Loucy (cell line): ENCODE measurements around the gene ANO10.

Experiments
- H2AFZ ChIP-seq: fragments of 200-600 bp; sonication (generic); 2 replicates; pipeline ENCODE4 v1.6.0; 2016; ENCODE audit warnings: antibody characterized with exemption, mild to moderate bottlenecking, low read length, moderate library complexity
- H3F3A ChIP-seq: fragments of 200-600 bp; 2 replicates; pipeline ENCODE4 v1.6.0; 2016; ENCODE audit warnings: antibody characterized with exemption, low read depth, mild to moderate bottlenecking
- H3K27me3 ChIP-seq: fragments of 200-600 bp; sonication (generic); 2 replicates; pipeline ENCODE4 v1.6.1; 2014; ENCODE audit warnings: low read length, mild to moderate bottlenecking; ENCODE audit not compliant: insufficient read depth, poor library complexity, severe bottlenecking
- H3K36me3 ChIP-seq: fragments of 200-600 bp; sonication (generic); 2 replicates; pipeline ENCODE4 v1.6.1; 2016; ENCODE audit warnings: low read length; ENCODE audit not compliant: insufficient read depth
- H3K4me1 ChIP-seq: fragments of 200-600 bp; sonication (generic); 2 replicates; pipeline ENCODE4 v1.5.1; 2014; ENCODE audit warnings: low read length, mild to moderate bottlenecking; ENCODE audit not compliant: insufficient read depth, poor library complexity, severe bottlenecking
- H3K4me2 ChIP-seq: fragments of 200-600 bp; sonication (generic); 2 replicates; pipeline ENCODE4 v1.6.0; 2014; ENCODE audit warnings: antibody characterized with exemption, low read length, low read depth, mild to moderate bottlenecking; ENCODE audit not compliant: poor library complexity, severe bottlenecking
- H3K4me3 ChIP-seq: fragments of 200-600 bp; sonication (generic); 2 replicates; pipeline ENCODE4 v1.5.1; 2014; ENCODE audit warnings: low read length, mild to moderate bottlenecking, mixed read lengths; ENCODE audit not compliant: poor library complexity, severe bottlenecking
- H3K79me2 ChIP-seq: fragments of 200-600 bp; sonication (generic); 2 replicates; pipeline ENCODE4 v1.6.1; 2014; ENCODE audit warnings: low read length; ENCODE audit not compliant: insufficient read depth
- H3K9ac ChIP-seq: fragments of 200-600 bp; sonication (generic); 2 replicates; pipeline ENCODE4 v1.6.0; 2014; ENCODE audit warnings: mild to moderate bottlenecking, low read depth, low read length, moderate library complexity; ENCODE audit not compliant: poor library complexity, severe bottlenecking
- H3K9me2 ChIP-seq: fragments of 200-600 bp; sonication (generic); replicated peaks from 2 replicates; pipeline ENCODE4 v1.6.1; 2016; ENCODE audit warnings: low read depth, low read length, mixed read lengths
- H3K9me3 ChIP-seq: fragments of 200-600 bp; sonication (generic); 2 replicates; pipeline ENCODE4 v1.6.1; 2014; ENCODE audit warnings: mild to moderate bottlenecking, antibody characterized with exemption, low read length, low read depth; ENCODE audit not compliant: insufficient read depth
- H4K20me1 ChIP-seq: fragments of 200-600 bp; sonication (generic); 2 replicates; pipeline ENCODE4 v1.6.0; 2014; ENCODE audit warnings: antibody characterized with exemption, low read length, mild to moderate bottlenecking; ENCODE audit not compliant: insufficient read depth, poor library complexity, severe bottlenecking
- CTCF ChIP-seq: fragments of 200-600 bp; sonication (generic); conservative IDR thresholded peaks from 2 replicates; pipeline ENCODE4 v1.5.1; 2014; ENCODE audit warnings: mild to moderate bottlenecking, antibody characterized with exemption, low read length
- EZH2phosphoT487 ChIP-seq: fragments of 200-600 bp; IDR thresholded peaks from 2 replicates; pipeline ENCODE4 v1.6.1; 2018; ENCODE audit warnings: antibody characterized with exemption, mild to moderate bottlenecking, moderate library complexity, borderline replicate concordance

ANO10 gene

GRCh38 chr3:43347774-43348173 is 274.0 kb downstream of the ANO10 start:
- Histone ChIP-seq H3K36me3 (peaks cover 53% of the 10 kb centered on the region; the same call in 1 of the 2 replicates), H3K4me2 (no peak overlapping the region), H3K79me2 (no peaks in the 10 kb centered on the region), H2AFZ (no peak overlapping the region), H3K9me3 (no peaks in the 10 kb centered on the region), H4K20me1 (no peaks in the 10 kb centered on the region), H3F3A (no peaks in the 10 kb centered on the region), H3K4me3 (no peak overlapping the region), H3K27me3 (no peaks in the 10 kb centered on the region), H3K9ac (no peak overlapping the region), H3K4me1 (peaks cover 38% of the 10 kb centered on the region), H3K9me2 (no peaks in the 10 kb centered on the region)
- TF ChIP-seq CTCF (no peak), EZH2phosphoT487 (no peak)

- no peaks in the 10 kb centered on the region for H3K27me3 ChIP-seq
- no peaks in the 10 kb centered on the region for H3K9me3 ChIP-seq
- H3K4me3 ChIP-seq, result no peak overlapping the region
- no peaks in the 10 kb centered on the region for H3K9me2 ChIP-seq
- H4K20me1 ChIP-seq, result no peaks in the 10 kb centered on the region
- peaks cover 38% of the 10 kb centered on the region for H3K4me1 ChIP-seq
- no peak for TF ChIP-seq CTCF
- peaks cover 59% of the 10 kb centered on the region; the same call in 1 of the 2 replicates for H3K36me3 ChIP-seq
- H2AFZ ChIP-seq, result no peak overlapping the region
- no peaks in the 10 kb centered on the region for H3K79me2 ChIP-seq
- H3F3A ChIP-seq, result no peaks in the 10 kb centered on the region
- peak overlapping the region; percentile 27 for H3K4me2 ChIP-seq
- H3K9ac ChIP-seq, result peak overlapping the region; percentile 37
Measured at GRCh38 chr3:43346978-43347749, 274.6 kb downstream of the ANO10 start.

GRCh38 chr3:43345877-43346276 is 275.9 kb downstream of the ANO10 start:
- no peaks in the 10 kb centered on the region for H3K9me3 ChIP-seq
- no peaks in the 10 kb centered on the region for H3K27me3 ChIP-seq
- TF ChIP-seq EZH2phosphoT487 (no peak), CTCF (no peak)
- no peaks in the 10 kb centered on the region for H3F3A ChIP-seq
- no peak overlapping the region for H2AFZ ChIP-seq
- H3K9ac ChIP-seq, result no peak overlapping the region
- no peaks in the 10 kb centered on the region for H3K79me2 ChIP-seq
- no peaks in the 10 kb centered on the region for H4K20me1 ChIP-seq
- peak overlapping the region; percentile 27 for H3K4me2 ChIP-seq
- no peak overlapping the region for H3K4me3 ChIP-seq
- peaks cover 70% of the 10 kb centered on the region; the same call in 1 of the 2 replicates for H3K36me3 ChIP-seq
- no peaks in the 10 kb centered on the region for H3K9me2 ChIP-seq
- peaks cover 38% of the 10 kb centered on the region for H3K4me1 ChIP-seq
